Measurements from ENCODE around the gene AGAP5.
A peak's percentile ranks its signal among the peaks of the same experiment; 100 is the strongest.

Gene AGAP5

GRCh38 chr10:73650537-73651331, 47.2 kb downstream of the AGAP5 start:
- DNase-seq, result no peak

- DNase-seq, result no peak
These were observed 47.9 kb downstream of the AGAP5 start for GRCh38 chr10:73649876-73650536.

GRCh38 chr10:73648975-73649829, 48.7 kb downstream of the AGAP5 start:
- DNase-seq, result no peak

- DNase-seq, result no peak
These were observed 49.8 kb downstream of the AGAP5 start for GRCh38 chr10:73647875-73648651.

GRCh38 chr10:73647211-73647874, 50.6 kb downstream of the AGAP5 start:
- no peak for DNase-seq

- no peak for DNase-seq
These were observed 51.3 kb downstream of the AGAP5 start for GRCh38 chr10:73646598-73647041.

- no peak for DNase-seq
These were observed 52.7 kb downstream of the AGAP5 start for GRCh38 chr10:73645251-73645650.

GRCh38 chr10:73644767-73645166, 53.1 kb downstream of the AGAP5 start:
- no peak for DNase-seq

GRCh38 chr10:73644015-73644743, 53.7 kb downstream of the AGAP5 start:
- DNase-seq, result peak; percentile 75

- no peak for DNase-seq
These were observed 54.5 kb downstream of the AGAP5 start for GRCh38 chr10:73643362-73643761.

- no peak for DNase-seq
These were observed 56.4 kb downstream of the AGAP5 start, which contains the start of gene MYOZ1 for GRCh38 chr10:73641328-73642060. Gene MYOZ1, minus strand, starts transcription at chr10:73641474. Its CDS starts 1,457 bp downstream, at chr10:73640017.

GRCh38 chr10:73639286-73639685, 58.6 kb downstream of the AGAP5 start:
- DNase-seq, result no peak

GRCh38 chr10:73635781-73636180, 62.1 kb downstream of the AGAP5 start:
- DNase-seq, result no peak

GRCh38 chr10:73634421-73634820, 63.5 kb downstream of the AGAP5 start:
- no peak for DNase-seq

GRCh38 chr10:73629165-73629564, 68.7 kb downstream of the AGAP5 start:
- no peak for DNase-seq

- DNase-seq, result no peak
These were observed 69.5 kb downstream of the AGAP5 start for GRCh38 chr10:73628405-73628804.

- no peak for DNase-seq
These were observed 70.6 kb downstream of the AGAP5 start for GRCh38 chr10:73627300-73627699.

GRCh38 chr10:73625884-73626752, 71.8 kb downstream of the AGAP5 start:
- DNase-seq, result peak; percentile 98
